Endodermal cell (in vitro differentiated cells): ENCODE data around the gene SLAIN2. TPM values are rescaled to one million over a fixed set of nuclear protein-coding genes. Genes with fewer than 3 reads are reported as not detected.

Experiments used
- DNase-seq: peaks from one replicate; pipeline ENCODE4 v3.0.0-alpha.2; 2017
- H3K27ac ChIP-seq: 2 replicates; pipeline ENCODE4 v1.5.1; 2013; ENCODE audit warnings: mild to moderate bottlenecking, low read depth, low read length, moderate library complexity
- H3K27me3 ChIP-seq: 2 replicates; pipeline ENCODE4 v1.6.1; 2013; ENCODE audit warnings: mild to moderate bottlenecking, low read length, moderate library complexity; ENCODE audit not compliant: insufficient read depth, control insufficient read depth, poor library complexity, severe bottlenecking
- H3K36me3 ChIP-seq: 2 replicates; pipeline ENCODE4 v1.7.0; 2013; ENCODE audit warnings: mild to moderate bottlenecking, low read length, moderate library complexity; ENCODE audit not compliant: control insufficient read depth, insufficient read depth
- H3K4me1 ChIP-seq: one replicate; pipeline ENCODE4 v1.7.0; 2013; ENCODE audit warnings: low read length; ENCODE audit not compliant: control insufficient read depth, insufficient read depth
- H3K4me3 ChIP-seq: 2 replicates; pipeline ENCODE4 v1.5.1; 2013; ENCODE audit warnings: mild to moderate bottlenecking, low read length, moderate library complexity
- H3K9ac ChIP-seq: 2 replicates; pipeline ENCODE4 v1.6.1; 2013; ENCODE audit warnings: mild to moderate bottlenecking, low read length, moderate library complexity; ENCODE audit not compliant: poor library complexity, severe bottlenecking; ENCODE audit errors: extremely low read depth
- H3K9me3 ChIP-seq: 2 replicates; pipeline ENCODE4 v1.6.1; 2013; ENCODE audit warnings: mild to moderate bottlenecking, low read length, moderate library complexity; ENCODE audit not compliant: control insufficient read depth
- H3K27ac Mint-ChIP-seq: 2 replicates; pipeline ENCODE4 v1.8.0; 2020; ENCODE audit warnings: mixed read lengths
- H3K27me3 Mint-ChIP-seq: 2 replicates; pipeline ENCODE4 v1.8.0; 2021; ENCODE audit warnings: mild to moderate bottlenecking, mixed read lengths; ENCODE audit not compliant: insufficient read depth
- H3K36me3 Mint-ChIP-seq: 2 replicates; pipeline ENCODE4 v1.8.0; 2020; ENCODE audit warnings: low read depth, mixed read lengths
- H3K4me1 Mint-ChIP-seq: 2 replicates; pipeline ENCODE4 v1.8.0; 2020; ENCODE audit warnings: mixed read lengths
- H3K4me3 Mint-ChIP-seq: 2 replicates; pipeline ENCODE4 v1.8.0; 2020; ENCODE audit warnings: mild to moderate bottlenecking, moderate library complexity, mixed read lengths
- H3K9me3 Mint-ChIP-seq: 2 replicates; pipeline ENCODE4 v1.8.0; 2020; ENCODE audit warnings: mild to moderate bottlenecking, mixed read lengths
- WGBS, 2 experiments: methylation state at CpG; one replicate each; pipeline versions ENCODE4 v1.1.5 to v1.1.7; 2013; ENCODE audit warnings: missing lambda C conversion rate in 2 of 2, mixed read lengths in 1 of 2; ENCODE audit not compliant: insufficient coverage in 1 of 2, insufficient read length in 1 of 2; 5-methylcytosine and 5-hydroxymethylcytosine counted together
- total RNA-seq, 2 donors: library from RNA; stranded (reverse); fragmentation: NEBNext Ultra II Directional in 1 of 2; extraction: Animal tissue kit (Norgen Biotek cat#: 25700) in 1 of 2; gene quantifications; 2 replicates in 1 of 2; 3 replicates in 1 of 2; pipeline ENCODE4 v1.2.1, GENCODE V29; 2021
- TF ChIP-seq, protein P1 (sequence below): fragments of 200-600 bp; sonication (generic); conservative IDR thresholded peaks from 2 replicates; pipeline ENCODE4 v1.5.0; 2021; ENCODE audit warnings: antibody characterized with exemption, mild to moderate bottlenecking

Gene SLAIN2
- total RNA-seq, 2 donors from 2014 or later = 42.1 to 49.8 TPM

DNA sequence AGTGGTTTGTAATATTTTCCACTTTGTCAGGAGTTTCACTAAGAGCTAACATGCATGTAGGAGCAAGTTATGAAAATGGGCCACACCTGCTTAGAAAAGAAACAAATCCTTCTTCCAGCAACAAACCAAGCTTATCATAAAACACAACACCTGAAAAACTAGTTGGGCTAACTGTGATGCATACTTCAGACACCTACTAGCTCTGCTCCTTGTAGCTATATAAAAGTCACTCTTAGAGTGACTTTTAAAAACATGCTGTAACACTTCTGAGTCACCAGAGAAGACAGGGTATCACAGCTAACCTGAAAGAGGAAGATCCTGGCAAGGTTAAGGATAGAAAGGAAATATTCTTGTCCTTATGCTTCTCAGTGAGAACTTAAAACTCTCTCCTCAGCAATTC is 3.6 kb upstream of the SLAIN2 start:
- Mint-ChIP-seq H3K9me3 (no peaks in the 10 kb centered on the region), H3K36me3 (no peaks in the 10 kb centered on the region), H3K4me3 (no peak overlapping the region), H3K4me1 (peaks cover 18% of the 10 kb centered on the region), H3K27ac (no peak overlapping the region), H3K27me3 (no peaks in the 10 kb centered on the region)
- no peaks in the 10 kb centered on the region for H3K36me3 ChIP-seq
- H3K4me1 ChIP-seq = no peaks in the 10 kb centered on the region
- no peak for DNase-seq
- no peak overlapping the region for H3K9ac ChIP-seq
- H3K4me3 ChIP-seq = no peak overlapping the region
- no peaks in the 10 kb centered on the region for H3K9me3 ChIP-seq
- TF ChIP-seq, protein P1, sequence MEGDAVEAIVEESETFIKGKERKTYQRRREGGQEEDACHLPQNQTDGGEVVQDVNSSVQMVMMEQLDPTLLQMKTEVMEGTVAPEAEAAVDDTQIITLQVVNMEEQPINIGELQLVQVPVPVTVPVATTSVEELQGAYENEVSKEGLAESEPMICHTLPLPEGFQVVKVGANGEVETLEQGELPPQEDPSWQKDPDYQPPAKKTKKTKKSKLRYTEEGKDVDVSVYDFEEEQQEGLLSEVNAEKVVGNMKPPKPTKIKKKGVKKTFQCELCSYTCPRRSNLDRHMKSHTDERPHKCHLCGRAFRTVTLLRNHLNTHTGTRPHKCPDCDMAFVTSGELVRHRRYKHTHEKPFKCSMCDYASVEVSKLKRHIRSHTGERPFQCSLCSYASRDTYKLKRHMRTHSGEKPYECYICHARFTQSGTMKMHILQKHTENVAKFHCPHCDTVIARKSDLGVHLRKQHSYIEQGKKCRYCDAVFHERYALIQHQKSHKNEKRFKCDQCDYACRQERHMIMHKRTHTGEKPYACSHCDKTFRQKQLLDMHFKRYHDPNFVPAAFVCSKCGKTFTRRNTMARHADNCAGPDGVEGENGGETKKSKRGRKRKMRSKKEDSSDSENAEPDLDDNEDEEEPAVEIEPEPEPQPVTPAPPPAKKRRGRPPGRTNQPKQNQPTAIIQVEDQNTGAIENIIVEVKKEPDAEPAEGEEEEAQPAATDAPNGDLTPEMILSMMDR = no peak
- no peak overlapping the region for H3K27ac ChIP-seq
- H3K27me3 ChIP-seq = no peaks in the 10 kb centered on the region

DNA sequence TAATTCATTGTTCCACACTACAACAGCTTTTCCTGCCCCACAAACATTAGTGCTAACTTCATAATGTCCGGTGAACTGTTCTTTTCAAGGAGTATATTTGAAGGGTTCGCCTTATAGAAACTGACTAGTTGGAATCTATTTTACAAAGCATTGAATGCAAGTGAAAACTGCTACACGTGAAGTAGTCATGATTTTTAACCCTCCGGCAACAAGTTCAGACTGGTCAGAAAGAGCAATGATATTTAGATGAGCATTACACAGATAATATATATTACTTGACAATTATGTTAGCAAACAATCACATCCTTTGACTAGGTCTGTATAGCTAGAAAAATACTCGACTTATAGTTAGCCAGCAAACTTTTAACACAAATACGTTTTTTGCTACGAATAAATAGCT is 1.7 kb upstream of the SLAIN2 start:
- no peaks in the 10 kb centered on the region for H3K9me3 Mint-ChIP-seq
- DNase-seq = no peak
- Histone ChIP-seq H3K9ac (no peak overlapping the region), H3K9me3 (no peaks in the 10 kb centered on the region), H3K4me3 (peak overlapping the region; percentile 94), H3K27ac (no peak overlapping the region), H3K27me3 (no peaks in the 10 kb centered on the region), H3K36me3 (no peaks in the 10 kb centered on the region), H3K4me1 (peaks cover 4% of the 10 kb centered on the region)
- H3K36me3 Mint-ChIP-seq = no peaks in the 10 kb centered on the region
- H3K27ac Mint-ChIP-seq = no peak overlapping the region
- peaks cover 36% of the 10 kb centered on the region for H3K4me1 Mint-ChIP-seq
- WGBS, 2 experiments = 76 to 87% methylated on average over 4 to 7 of the region's 7 CpGs
- TF ChIP-seq, protein P1 = no peak
- H3K4me3 Mint-ChIP-seq = peak overlapping the region; percentile 94
- H3K27me3 Mint-ChIP-seq = no peaks in the 10 kb centered on the region

- Histone ChIP-seq H3K27ac (peak overlapping the region; percentile 88), H3K4me3 (peak overlapping the region; percentile 94), H3K4me1 (peaks cover 4% of the 10 kb centered on the region), H3K9ac (peak overlapping the region; percentile 70), H3K9me3 (no peaks in the 10 kb centered on the region), H3K27me3 (no peaks in the 10 kb centered on the region), H3K36me3 (no peaks in the 10 kb centered on the region)
- H3K27ac Mint-ChIP-seq = peak overlapping the region; percentile 97
- peak overlapping the region; percentile 94 for H3K4me3 Mint-ChIP-seq
- H3K36me3 Mint-ChIP-seq = no peaks in the 10 kb centered on the region
- H3K27me3 Mint-ChIP-seq = no peaks in the 10 kb centered on the region
- no peaks in the 10 kb centered on the region for H3K9me3 Mint-ChIP-seq
- WGBS, 2 experiments = 5 to 10% methylated on average over 12 to 14 of the region's 14 CpGs
- TF ChIP-seq, protein P1 = no peak
- peaks cover 43% of the 10 kb centered on the region for H3K4me1 Mint-ChIP-seq
- DNase-seq = peak; percentile 51
Measured at GRCh38 chr4:48340276-48340964, 909 bp upstream of the SLAIN2 start.
